AG04450 (cell line): ENCODE measurements around the gene SLC23A2. TPM values are rescaled to one million over a fixed set of nuclear protein-coding genes. Genes with fewer than 3 reads are reported as not detected.
A peak's percentile ranks its signal among the peaks of the same experiment; 100 is the strongest.

Experiments
- CTCF ChIA-PET: fragments of 300-600, 350-600 bp; formaldehyde crosslinking; extraction: SDS; loops from one replicate; lab custom pipeline; 2022; ENCODE audit warnings: antibody characterized with exemption, inconsistent platforms; lab: Charles Lee
- POLR2A ChIA-PET: fragments of 350-600 bp; formaldehyde crosslinking; extraction: SDS; loops from one replicate; lab custom pipeline; 2021; ENCODE audit warnings: antibody characterized with exemption, inconsistent platforms; lab: Yijun Ruan, JAX
- DNase-seq: peaks from one replicate; pipeline ENCODE4 v3.0.0-alpha.2; 2011; ENCODE audit warnings: low read depth, low spot score
- H3K27ac ChIP-seq: one replicate; pipeline ENCODE4 v1.5.1; 2012; ENCODE audit warnings: low read depth, low read length, control low read depth
- H3K27me3 ChIP-seq: one replicate; pipeline ENCODE4 v1.6.0; 2012; ENCODE audit warnings: low read length; ENCODE audit not compliant: control insufficient read depth, insufficient read depth
- H3K4me3 ChIP-seq: 2 replicates; pipeline ENCODE4 v1.5.1; 2011; ENCODE audit warnings: mild to moderate bottlenecking, low read depth, low read length, control low read depth
- H3K9me3 ChIP-seq: 2 replicates; pipeline ENCODE4 v1.5.1; 2012; ENCODE audit warnings: low read length; ENCODE audit not compliant: control insufficient read depth, insufficient read depth
- polyA plus RNA-seq: library from polyadenylated mRNA; depleted of rRNA; stranded (reverse); fragments of >200 nt; gene quantifications from 2 replicates; pipeline ENCODE4 v1.2.3, GENCODE V29; 2011
- TF ChIP-seq, protein P1 (sequence below): IDR thresholded peaks from 2 replicates; pipeline ENCODE4 v1.5.1; 2011; ENCODE audit warnings: low read depth, low read length, control low read depth, inconsistent platforms

SLC23A2 gene
- polyA plus RNA-seq, 1 experiment, result 17.9 TPM

DNA sequence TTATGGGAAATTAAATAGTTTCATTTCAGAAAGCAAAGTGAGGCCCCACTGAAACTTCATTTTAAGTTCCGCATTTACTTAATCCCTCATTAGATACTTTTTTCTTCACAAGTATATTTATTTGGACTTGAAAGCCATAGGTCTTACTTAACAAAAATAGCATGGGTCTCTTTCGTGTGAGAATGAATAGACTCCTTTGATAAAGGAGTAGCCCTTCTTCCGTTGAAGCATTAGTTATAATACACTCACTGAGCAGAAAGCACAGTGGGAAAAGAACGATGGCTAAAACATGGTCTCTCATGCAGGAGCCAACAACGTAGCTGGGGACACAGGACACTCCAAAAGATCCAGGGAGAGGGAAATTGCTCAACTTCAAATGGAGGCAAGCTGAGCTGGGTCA is 130.4 kb downstream of the SLC23A2 start:
- ChIA-PET POLR2A (no interaction called here), CTCF (no interaction called here)
- Histone ChIP-seq H3K27me3 (no peaks in the 10 kb centered on the region), H3K9me3 (no peaks in the 10 kb centered on the region), H3K27ac (no peak overlapping the region), H3K4me3 (no peak overlapping the region)
- TF ChIP-seq, protein P1, sequence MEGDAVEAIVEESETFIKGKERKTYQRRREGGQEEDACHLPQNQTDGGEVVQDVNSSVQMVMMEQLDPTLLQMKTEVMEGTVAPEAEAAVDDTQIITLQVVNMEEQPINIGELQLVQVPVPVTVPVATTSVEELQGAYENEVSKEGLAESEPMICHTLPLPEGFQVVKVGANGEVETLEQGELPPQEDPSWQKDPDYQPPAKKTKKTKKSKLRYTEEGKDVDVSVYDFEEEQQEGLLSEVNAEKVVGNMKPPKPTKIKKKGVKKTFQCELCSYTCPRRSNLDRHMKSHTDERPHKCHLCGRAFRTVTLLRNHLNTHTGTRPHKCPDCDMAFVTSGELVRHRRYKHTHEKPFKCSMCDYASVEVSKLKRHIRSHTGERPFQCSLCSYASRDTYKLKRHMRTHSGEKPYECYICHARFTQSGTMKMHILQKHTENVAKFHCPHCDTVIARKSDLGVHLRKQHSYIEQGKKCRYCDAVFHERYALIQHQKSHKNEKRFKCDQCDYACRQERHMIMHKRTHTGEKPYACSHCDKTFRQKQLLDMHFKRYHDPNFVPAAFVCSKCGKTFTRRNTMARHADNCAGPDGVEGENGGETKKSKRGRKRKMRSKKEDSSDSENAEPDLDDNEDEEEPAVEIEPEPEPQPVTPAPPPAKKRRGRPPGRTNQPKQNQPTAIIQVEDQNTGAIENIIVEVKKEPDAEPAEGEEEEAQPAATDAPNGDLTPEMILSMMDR, result no peak
- no peak for DNase-seq

DNA sequence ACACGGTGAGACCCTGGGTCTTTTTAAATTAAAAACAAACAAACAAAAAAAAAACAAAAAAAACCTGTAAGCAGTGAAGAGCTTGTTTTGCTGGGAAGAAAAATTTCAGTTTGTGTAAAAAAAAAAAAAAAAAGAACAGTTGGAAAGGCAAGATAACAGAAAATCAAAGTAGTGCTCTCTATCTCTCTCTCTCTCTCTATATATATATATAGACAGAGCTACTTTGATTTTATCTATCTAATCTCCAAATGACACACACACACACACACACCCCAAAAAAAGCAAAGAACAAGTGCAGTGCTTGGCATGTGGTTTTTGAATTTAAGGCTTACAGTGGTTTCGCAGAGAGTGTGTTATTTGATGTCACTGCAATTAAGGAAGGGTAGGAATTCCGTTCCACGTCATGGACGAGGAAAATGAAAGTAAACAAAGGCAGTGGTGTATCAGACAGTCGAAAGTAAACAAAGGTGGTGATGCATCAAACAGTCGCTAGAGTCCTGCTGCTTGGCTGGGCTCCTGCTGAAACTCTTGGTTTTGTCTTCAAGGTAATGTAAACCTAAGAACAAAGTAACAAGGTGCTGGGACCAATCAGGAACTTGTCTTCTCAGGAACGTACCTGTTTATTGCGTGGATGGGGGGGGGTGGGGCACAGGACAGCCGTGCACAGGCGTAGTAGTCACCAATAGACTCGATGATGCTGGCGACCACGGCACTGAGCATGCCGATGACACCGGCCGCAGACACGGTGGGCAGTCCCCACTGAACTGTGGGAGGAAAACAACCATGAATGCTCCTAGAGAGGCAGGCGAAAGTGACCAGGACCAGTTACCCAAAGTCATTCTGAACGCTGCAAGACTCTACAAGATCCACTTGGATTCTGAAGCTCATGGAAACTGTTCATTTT is 131.8 kb downstream of the SLC23A2 start:
- POLR2A ChIA-PET, result interaction anchor here (0.6 kb wide), 1 partner anchor 28 kb away, joined by 3 read pairs; no protein-coding TSS in a partner anchor
- peak; percentile 49 for DNase-seq
- CTCF ChIA-PET, result interaction anchor here (1.0 kb wide), 1 partner anchor 86 kb away, joined by 5 read pairs; no protein-coding TSS in a partner anchor
- TF ChIP-seq, protein P1, result no peak
- H3K9me3 ChIP-seq, result no peaks in the 10 kb centered on the region
- H3K27ac ChIP-seq, result no peak overlapping the region
- no peak overlapping the region for H3K4me3 ChIP-seq
- no peaks in the 10 kb centered on the region for H3K27me3 ChIP-seq

DNA sequence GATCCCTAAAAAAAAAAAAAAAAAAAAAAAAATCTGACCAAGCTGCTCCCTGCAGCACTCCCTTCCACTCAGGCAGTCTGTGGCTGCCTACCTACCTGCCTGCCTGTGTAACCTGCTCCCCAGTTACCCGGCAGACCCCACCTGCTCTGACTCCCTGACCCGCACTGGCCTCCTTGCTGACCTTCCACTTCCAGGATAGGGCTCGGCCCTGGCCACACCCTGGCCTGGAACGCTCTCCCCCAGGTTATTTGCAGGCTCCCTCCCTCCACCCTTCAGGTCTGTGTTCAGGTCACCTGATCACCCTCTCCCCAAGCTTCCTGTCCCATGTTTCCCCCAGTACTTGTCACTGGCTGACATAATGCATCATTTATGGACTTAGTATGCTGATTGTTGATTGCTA is 134.3 kb downstream of the SLC23A2 start:
- DNase-seq, result no peak
- ChIA-PET CTCF (no interaction called here), POLR2A (interaction anchor here (0.6 kb wide), 1 partner anchor 94 kb away, joined by 3 read pairs; no protein-coding TSS in a partner anchor)
- TF ChIP-seq, protein P1, result no peak
- Histone ChIP-seq H3K27me3 (no peaks in the 10 kb centered on the region), H3K9me3 (no peaks in the 10 kb centered on the region), H3K4me3 (no peak overlapping the region), H3K27ac (no peak overlapping the region)

DNA sequence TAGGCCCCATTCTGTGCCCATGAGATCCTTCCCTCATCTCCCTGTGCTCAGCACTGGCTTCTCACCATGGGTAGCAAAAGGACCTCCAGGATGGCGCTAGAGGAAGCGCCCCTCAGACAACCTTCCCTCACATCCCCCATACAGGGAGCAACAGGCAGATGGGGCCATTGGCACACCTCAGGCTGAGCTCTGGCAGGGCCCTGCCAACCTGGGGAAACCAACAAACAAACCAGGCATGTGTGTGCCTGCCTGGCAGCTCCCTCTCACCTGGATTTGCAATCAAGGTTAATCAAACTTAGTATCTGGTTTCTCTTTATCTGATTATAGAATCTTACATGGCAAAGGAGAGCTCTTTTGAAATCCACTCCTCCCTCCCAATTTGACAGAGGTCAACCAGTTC is 134.9 kb downstream of the SLC23A2 start:
- ChIA-PET POLR2A (no interaction called here), CTCF (no interaction called here)

More for the DNA sequence above, 134.9 kb downstream of the SLC23A2 start:
- Histone ChIP-seq H3K27me3 (no peaks in the 10 kb centered on the region), H3K9me3 (no peaks in the 10 kb centered on the region), H3K4me3 (no peak overlapping the region), H3K27ac (no peak overlapping the region)
- no peak for DNase-seq
- TF ChIP-seq, protein P1, result no peak
